T-helper 1 cell treated with Interleukin-12 subunit alpha and Interleukin-12 subunit beta and Interleukin-4 antibody, amounts not matched to agents 30 ng/mL and 1 ng/mL, for 36 hours (primary cell): ENCODE results near the gene UBE2N. TPM values are rescaled to one million over a fixed set of nuclear protein-coding genes. Genes with fewer than 3 reads are reported as not detected.
"Not testable (repeated sequence)": the region's sequence is repeated elsewhere in the genome, so short reads cannot be mapped to it uniquely, and the experiment has no call there.

ENCODE experiments used
- intact Hi-C: fragments of 100-400 bp; cut with micrococcal nuclease; formaldehyde crosslinking; loops from one replicate; pipeline ENCODE4 v1.15.1; 2024
- total RNA-seq: library from RNA; stranded (reverse); gene quantifications from 2 replicates; pipeline ENCODE4 v1.2.3, GENCODE V29; 2022

Gene UBE2N
- total RNA-seq, 1 donor from 2014 or later: 184 TPM

DNA sequence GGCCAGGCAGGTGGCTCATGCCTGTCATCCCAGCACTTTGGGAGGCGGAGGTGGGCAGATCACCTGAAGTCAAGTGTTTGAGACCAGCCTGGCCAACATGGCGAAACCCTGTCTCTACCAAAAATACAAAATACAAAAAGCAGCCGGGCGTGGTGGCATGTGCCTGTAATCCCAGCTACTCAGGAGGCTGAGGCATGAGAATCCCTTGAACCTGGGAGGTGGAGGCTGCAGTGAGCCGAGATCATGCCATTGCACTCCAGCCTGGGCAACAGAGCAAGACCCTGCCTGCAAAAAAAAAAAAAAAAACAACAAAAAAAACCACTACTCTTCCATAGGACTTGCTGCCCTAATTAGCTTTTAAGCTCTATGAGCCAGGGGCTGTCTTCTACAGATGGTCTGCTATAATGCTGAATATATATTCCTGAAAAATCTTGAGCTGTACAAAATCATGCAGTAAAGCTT lies 59.7 kb downstream of the UBE2N start:
- intact Hi-C loops: not testable (repeated sequence)

DNA sequence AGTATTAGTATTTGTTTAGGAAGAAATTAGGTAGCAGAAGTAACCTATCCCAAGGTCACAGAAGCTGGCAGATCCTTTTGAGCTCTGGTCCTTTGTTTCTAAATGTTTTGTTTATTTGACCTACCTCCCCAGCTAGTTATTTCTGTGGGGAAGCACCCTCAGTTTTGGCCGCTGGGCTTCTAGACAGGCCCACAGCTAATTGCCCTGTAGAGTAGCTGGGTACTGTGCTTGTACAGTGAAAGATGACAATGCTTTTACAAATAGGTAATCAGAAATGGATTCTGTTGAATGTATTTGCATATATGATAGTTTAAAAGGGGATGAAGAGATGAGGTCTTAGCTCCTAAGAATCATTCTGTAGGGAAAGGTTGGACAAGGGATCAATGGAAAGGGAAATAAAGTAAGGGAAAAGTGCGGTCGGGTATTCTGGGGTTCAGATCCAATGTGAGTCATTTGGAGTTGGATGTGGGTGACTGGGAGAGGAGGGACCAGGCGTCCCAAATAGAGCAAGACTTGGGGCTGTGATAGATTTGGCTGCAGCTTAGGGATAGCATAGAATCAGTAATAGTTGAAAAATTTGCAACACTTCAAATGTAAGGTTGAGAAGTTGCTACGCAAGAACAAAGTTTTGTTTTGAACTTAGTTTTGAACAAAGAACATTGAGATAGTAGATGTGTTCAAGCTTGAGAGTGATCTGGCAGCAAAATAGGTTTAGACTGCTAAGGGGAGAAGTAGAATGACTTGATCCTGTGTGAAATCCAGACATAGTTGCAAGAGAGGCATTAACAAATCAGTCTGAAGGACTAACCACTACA lies 60.4 kb downstream of the UBE2N start:
- intact Hi-C loops: no loop called here

DNA sequence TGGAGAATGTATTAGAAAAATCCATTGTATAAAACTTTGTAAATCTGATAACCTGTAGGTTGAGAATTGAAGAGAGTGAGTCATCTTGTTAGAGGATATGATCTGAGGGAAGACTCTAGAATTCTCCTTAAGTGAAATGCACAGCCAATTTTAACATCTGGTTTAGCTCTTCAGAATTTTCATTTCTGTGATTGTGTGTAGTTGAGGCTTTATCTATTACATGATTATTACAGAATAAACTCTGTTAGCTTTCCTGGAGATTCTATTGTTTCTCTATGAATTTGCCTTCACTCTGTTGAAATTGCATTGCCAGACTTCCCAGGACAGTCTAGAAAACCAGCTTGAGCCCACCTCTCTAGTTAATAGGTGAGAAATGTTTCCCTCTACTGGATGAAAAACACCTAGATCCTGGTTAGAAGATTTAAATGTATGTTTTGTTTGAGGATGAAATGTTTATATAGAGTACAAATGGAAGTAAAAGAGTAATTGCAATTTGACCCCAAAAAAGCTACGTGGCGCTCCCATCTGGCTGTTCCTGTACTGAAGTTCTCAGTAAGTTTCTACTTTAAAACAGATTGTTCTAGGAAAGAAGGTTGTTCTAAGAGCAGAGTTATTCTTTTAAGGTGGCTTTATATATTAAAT lies 61.1 kb downstream of the UBE2N start:
- intact Hi-C loops: loop anchor here (1.0 kb wide), 4 partner anchors 8 to 393 kb away; no protein-coding TSS in a partner anchor

DNA sequence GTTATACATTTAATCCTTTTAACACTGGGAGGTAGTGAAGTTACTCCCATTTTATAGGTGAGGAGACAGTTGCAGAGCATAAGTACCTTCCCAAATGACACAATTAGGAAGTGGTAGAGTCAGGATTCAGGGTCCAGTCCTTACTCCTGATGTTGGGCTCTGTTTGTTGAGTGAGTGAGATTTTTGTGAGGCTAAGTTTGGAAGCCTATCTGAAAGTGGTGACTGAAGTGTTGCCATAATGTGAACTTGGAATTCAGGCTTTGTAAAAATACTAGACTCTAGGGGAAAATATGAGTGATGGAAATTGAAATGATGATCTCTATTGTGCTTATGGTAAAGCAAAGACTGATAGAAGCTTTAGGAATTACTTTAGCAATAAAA lies 61.8 kb downstream of the UBE2N start:
- intact Hi-C loops: loop anchor here (1.0 to 10.0 kb wide), 9 partner anchors 8 to 1692 kb away; partner anchors contain the start of gene NR2C1

DNA sequence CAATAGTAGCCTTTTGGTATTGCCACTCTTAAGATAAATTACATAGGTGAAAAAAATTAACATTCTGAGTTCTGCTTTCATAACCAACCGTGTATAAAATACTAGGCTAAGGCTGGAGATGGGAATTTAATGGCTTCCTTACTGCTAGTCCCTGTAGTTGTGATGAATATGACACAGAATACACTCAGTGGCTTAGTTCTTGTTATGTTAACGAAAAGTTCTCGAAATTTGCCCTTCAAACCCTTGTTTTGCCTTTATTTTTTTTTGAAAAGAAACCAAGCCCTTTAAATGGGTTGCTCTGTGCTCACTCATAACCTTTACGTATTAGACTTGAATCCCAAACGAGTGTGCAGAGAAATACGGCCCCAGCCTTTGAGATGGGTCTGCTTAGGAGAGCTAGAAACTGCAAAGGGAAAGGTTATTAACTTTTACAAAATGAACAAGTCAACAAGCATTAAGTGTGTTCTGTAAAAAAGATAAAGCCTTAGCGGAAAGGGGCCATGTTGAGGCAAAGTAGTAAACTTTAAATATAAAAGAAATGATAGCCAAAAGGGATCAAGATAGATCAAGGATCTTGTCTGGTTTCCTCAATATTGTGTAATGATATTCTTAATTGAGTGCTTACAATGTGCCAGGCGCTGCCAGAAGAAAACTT lies 62.3 kb downstream of the UBE2N start:
- intact Hi-C loops: loop anchor here (1.0 to 10.0 kb wide), 5 partner anchors 217 to 1693 kb away; partner anchors contain the start of gene NR2C1

DNA sequence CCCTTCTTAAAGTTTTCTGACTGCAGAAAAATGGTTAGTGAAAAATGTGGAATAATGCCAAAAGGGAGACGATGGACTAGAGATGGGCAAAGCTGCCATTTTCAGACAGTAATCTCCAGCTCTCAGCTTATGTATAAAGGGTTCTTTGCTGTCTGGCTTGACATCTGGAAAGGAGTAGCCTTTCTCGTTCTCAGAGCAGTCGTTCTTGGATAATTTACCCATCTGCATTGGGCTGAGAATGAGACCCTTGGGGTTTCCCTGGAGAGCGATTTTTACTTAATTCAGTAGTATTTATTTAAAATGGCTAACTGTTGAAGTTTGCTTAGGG lies 62.8 kb downstream of the UBE2N start:
- intact Hi-C loops: loop anchor here (1.0 to 10.0 kb wide), 8 partner anchors 17 to 1693 kb away; partner anchors contain the start of gene NR2C1

DNA sequence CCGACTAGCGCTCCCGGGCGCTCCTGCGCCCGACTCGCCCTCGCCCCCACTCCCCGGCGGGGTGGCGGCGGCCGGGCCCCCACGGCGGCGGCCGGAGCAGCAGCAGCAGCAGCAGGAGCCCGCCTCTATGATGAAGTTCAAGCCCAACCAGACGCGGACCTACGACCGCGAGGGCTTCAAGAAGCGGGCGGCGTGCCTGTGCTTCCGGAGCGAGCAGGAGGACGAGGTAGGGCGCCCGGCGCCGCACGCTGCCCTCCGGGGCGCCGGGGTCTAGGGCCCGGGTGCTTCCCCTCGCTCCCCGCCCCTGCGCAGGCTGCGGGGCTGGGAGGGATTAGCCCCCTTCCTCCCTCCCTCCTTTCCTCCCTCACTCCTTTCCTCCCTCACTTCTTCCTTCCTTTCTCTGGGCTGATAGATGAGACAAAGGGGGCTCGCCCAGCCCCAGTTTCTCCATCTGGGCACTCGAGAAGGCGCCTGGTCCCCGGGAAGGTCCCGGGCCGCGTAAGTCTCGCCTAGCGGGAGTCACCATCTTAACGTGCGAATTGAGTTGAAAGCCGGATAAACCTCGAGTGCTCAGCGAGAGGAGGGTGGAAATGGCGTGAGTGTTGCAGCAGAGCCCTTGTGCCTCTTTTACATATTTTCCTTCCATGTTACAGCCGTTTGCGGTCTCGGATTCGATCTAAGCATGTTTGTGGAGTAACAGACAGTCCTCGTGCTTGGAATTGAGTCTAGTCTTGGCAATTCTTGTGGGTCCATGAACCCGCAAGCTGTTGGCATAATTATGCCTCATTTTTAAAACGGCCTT lies 63.4 kb downstream of the UBE2N start:
- intact Hi-C loops: loop anchor here (1.0 to 10.0 kb wide), 7 partner anchors 18 to 1694 kb away; partner anchors contain the start of gene NR2C1

DNA sequence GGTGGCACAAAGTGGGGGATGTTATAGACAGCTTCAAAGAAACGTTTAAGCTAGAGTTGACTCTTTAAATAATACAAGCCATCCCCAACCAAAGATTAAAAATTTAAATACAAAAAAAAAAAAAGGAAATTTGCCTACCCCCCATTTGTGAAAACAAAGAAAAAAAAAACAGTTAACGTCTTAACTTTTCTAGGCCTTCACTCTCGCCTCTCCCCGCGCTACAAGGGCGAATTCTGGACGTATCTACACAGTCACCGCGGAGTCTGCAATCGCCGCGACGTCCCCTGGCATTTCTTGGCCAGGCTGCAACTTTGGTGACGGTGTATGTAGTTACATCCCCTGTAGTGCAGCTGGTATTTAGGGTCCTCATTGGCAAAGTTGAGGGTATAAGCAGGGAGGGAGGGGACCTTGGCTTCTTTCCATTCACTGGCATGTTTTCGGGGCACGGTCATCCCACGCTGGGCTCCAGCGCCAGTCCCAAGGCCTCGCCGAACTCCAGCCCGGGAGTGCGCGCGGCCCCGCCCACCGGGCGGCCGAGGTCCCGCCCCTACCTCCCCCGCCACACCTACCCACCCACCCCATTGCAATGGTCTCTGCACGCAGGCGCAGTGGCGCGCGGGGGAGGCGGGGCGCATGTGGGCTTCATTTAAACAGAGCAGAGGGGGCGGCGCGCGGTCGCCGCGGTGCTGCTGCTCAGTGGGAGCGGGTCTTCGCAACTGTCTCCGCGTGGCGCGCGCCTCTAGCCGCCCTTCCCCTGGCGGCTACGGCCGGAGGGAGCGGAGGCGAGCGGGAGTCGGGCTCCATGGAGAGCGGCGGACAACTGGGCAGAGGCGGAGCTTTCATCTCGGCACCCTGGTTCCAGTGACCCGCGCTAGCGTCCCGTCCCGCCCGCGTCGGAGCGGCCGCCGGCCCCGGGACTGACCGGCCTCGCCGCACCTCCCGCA lies 64.2 kb downstream of the UBE2N start, which contains the start of gene NUDT4:
TSS of gene NUDT4 (plus strand) at position 674 of the 944 bp plus-strand sequence. CDS start 398 bp downstream, outside the sequence.
- intact Hi-C loops: loop anchor here (1.0 to 10.0 kb wide), 16 partner anchors 19 to 1839 kb away; partner anchors contain the start of genes CEP83, CRADD, EEA1 and FGD6

DNA sequence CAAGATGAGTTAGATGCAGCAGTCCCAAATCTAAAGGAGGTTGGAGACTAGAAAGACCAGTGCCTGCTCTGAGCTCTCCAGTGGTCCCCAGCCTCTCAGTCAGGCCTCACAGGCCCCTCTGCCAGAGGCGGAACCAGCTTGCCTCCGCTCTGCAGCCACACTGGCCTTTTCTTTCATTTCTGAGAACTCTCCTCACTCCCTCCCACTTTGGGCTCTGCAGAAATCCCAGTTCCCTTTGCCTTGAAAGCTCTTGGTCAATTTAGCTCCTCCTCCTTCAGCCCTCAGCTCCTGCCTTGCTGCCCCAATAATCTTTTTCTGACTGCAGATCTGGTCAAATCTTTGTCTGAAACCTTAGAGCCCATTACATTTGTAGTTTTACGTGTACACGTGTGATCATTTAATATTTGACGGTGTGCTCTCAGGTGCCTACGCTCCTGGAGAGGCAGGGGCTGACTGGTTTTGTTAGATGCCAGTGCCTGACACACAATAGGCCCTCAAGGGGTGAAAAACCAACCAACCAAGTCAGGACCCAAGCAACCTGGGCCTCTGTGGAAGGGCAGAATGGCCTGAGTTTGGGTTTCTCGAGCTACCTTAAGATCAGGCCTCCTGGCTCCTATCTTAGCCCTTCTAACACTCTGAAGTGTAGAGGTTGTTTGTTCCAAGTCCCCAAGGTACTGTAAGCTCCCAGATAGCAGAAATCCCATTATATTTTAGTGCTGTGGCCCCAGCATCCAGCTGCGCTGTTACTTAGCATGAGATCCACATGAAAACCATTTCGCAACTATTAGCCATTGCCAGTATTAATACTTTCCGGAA lies 65.1 kb downstream of the UBE2N start:
- intact Hi-C loops: loop anchor here (1.0 to 10.0 kb wide), 12 partner anchors 66 to 1840 kb away; partner anchors contain the start of genes CEP83, CRADD, EEA1 and FGD6

DNA sequence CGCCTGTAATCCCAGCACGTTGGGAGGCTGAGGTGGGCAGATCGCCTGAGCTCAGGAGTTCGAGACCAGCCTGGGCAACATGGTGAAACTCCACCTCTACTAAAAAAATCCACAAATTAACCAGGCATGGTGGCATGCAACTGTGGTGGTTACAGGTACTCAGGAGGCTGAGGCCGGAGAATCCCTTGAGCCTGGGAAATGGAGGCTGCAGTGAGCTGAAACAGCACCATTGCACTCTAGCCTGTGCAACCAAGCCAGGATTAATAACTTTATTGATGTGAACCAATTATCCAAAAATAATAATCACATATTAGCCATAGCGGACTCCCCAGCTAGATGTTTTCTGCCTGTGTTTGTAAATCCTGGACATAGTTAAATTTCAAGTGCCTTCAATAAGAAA lies 65.8 kb downstream of the UBE2N start:
- intact Hi-C loops: loop anchor here (2.0 to 10.0 kb wide), 4 partner anchors 214 to 1841 kb away; partner anchors contain the start of genes FGD6, NR2C1 and VEZT

DNA sequence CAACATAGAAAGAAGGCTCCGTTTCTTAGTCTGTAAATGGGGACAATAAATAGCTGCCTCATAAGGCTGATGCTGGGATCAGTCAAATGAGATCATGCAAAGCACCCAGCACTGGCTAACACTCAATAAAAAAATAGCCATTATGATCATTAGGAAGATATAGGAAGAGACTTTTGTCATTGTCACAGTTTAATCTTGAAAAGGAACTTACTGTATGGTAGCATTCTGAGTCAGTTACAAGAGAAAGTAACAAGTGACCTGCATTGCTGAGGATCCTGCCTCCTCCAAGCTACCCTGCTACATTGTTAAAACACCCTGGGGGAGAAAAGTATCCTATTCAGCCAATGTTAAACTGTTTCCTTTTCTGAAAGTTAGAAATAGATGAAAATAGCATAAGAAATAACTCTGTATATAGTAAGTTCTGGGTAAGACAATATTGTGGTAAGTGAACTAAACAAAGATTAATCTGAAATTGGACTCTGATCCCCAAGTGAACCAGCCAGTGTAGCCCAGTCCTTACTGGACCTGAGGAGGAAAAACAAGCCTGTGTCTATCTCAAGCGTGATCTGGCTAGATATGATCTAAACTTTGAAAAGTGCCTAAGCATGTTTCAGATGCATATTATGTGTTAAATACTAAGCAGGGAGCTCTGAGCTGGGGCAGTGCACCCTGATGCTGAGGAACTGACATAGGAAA lies 67.6 kb downstream of the UBE2N start:
- intact Hi-C loops: loop anchor here (10.0 kb wide), 1 partner anchor 779 kb away; no protein-coding TSS in a partner anchor

DNA sequence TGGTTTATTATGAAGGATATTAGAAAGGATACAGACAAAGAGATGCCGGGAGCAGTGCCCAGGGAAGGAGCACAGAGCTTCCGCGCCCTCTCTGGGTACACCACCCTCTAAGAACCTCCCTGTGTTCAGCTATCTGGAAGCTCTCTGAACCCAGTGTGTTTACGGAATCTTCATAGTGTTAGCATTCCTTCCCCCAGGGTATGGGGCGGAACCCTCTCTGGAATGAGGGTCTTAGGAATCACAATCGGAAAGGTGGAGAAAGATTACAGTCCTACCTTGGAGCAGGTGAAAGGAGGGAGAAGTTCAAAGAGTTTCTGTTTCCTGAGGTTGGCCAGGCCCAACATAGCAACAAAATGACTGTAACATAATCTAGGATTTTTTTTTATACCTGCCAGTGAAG lies 70.8 kb downstream of the UBE2N start:
- intact Hi-C loops: loop anchor here (10.0 kb wide), 1 partner anchor 776 kb away; no protein-coding TSS in a partner anchor

DNA sequence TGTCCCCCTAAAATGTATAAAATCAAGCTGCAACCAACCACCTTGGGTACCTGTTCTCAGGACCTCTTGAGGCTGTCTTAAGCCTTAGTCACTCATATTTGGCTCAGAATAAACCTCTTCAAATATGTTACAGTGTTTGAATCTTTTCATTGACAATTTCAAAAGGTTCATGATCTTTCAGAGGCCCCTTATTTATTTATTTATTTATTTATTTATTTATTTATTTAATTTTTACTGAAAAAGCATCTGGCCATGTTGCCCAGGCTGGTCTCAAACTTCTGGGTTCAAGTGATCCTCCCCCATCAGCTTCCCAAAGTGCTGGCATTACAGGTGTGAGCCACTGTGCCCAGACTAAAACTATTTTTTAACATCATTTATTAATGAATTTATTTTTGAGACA lies 72.2 kb downstream of the UBE2N start:
- intact Hi-C loops: no loop called here

DNA sequence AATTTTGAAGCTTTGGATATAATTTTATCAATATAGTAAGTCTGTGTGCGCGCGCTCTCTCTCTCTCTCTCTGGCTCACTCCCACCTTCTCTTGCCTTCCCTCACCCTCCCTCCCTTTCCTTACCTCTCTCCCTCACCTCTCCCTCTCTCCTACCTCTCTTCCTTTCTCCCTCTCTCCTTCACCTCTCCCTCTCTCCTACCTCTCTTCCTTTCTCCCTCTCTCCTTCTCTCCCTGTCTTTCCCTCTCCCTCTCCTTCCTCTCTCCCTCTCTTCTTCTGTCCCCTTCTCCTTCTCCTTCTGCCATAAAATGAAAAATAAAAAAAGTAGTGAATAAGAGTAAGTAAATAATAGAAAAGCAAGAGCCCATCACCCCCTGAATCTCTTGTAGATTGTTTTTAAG lies 73.0 kb downstream of the UBE2N start:
- intact Hi-C loops: no loop called here

DNA sequence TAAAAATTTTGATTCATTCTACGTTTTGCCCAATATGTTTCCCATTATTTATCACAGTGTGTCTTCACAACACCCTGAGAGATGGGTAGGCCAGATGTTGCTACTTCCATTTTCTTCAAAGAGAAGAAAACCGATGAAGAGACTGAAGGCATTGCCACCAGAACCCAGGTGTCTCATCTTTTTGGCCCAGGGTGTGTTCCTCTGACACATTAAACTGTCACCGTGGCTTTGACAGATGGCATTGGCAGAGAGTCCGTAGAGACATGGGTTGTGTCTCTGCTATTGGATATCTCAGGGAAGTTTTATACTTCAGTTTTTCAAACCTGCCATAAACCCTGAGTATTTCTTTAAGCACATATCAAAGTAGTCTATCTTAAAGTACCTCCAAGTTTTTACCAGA lies 75.3 kb downstream of the UBE2N start:
- intact Hi-C loops: no loop called here

DNA sequence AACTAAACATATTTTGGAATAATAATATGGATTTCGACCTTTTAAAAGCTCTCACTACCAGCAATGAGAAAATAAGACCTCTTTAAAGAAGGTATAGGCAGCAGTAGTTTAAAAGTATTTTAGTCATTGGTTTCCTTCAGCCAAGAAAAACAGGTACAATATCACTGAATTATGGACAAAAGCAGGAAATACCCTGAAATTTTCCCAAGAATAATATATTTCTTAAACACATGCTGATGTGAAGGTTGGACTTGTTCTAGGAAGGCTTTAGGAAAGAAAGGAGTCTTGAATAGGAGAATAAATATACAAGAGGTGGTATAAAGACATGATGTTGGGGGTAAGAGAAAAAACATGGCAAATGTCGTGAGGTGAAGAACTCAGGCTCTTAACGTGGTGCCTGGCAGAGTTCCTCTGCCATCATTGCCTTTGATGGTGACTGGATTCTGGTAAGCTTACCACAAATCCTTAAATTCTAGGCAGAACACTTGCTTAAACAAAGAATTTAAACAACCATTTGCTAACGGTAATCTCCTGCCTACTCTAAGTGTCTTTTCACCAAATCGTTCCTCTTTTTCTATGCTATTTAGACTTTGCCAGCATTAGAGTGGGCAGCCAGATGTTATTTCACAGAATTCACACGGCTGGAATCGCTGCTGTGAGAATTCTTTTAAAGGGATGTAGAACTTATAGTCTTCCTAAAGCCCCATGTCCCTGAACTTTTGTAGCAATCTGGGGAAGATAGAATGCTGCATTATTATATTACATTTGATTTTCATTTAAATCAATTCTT lies 75.9 kb downstream of the UBE2N start:
- intact Hi-C loops: no loop called here

DNA sequence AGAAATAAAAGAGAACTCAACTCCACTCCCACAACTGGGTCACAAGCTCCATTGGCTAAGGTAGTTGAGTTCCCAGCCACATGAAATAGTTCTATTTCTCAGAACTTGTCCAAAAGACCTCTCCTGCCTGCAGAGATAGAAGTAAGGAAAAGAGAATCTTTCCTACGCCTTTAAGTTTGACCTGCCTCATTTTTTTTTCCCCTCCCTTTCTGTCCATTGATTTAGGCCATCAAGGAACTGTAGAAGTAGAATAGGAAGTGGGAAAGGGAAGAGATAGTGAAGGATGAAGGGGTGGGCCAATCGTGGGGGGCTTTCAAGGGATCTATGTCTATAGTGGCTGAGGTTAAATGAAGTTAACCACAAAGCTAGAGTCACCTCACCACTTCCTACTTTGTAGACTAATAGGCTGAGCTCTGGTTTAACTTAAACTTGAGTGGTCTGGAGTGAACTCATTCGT lies 77.9 kb downstream of the UBE2N start:
- intact Hi-C loops: no loop called here
